ENCODE measurements around the gene TMEM183A. TPM values are rescaled to one million over a fixed set of nuclear protein-coding genes. Genes with fewer than 3 reads are reported as not detected.

Gene TMEM183A
- total RNA-seq, 1 experiment from 2014 or later = 59.1 TPM

- POLR2A ChIA-PET = interaction anchor here (0.7 kb wide), 1 partner anchor 599 kb away, joined by 5 read pairs; no protein-coding TSS in a partner anchor
- in situ Hi-C loops (cut with HindIII; ENCODE audit: low pct_unique_long_range_greater_than_20kb, low sequenced_read_pairs) = no loop called here
Observed at GRCh38 chr1:203026666-203027663, 19.8 kb downstream of the TMEM183A start.

More at GRCh38 chr1:203026666-203027663, 19.8 kb downstream of the TMEM183A start:
- H3K9me3 ChIP-seq (ENCODE audit: control insufficient read depth, insufficient read depth, low read depth, low read length) = no peaks in the 10 kb centered on the region
- no peak for TF ChIP-seq TCF7L2 (IDR thresholded peaks at IDR 0.05; ENCODE audit: low read depth, low read length)
- no peak for TF ChIP-seq CTCF (IDR thresholded peaks at IDR 0.05)
- no peak for TF ChIP-seq REST (IDR thresholded peaks at IDR 0.05; ENCODE audit: insufficient read depth in 1 of 2, low read depth in 2 of 2, low read length in 1 of 2)
- TF ChIP-seq POLR2AphosphoS5 (IDR thresholded peaks at IDR 0.05; ENCODE audit: low read depth, low read length) = no peak
- no peak for TF ChIP-seq SIN3A (IDR thresholded peaks at IDR 0.05; ENCODE audit: borderline replicate concordance, insufficient read depth, low read depth, low read length)
- no TSS peak for BruUV-seq (replicated peaks)
- ATAC-seq = peak; percentile 23; the same call in 1 of the 2 replicates
- H3K27ac ChIP-seq (ENCODE audit: low read length) = peak overlapping the region; percentile 57; the same call in 1 of the 2 replicates
- no peaks in the 10 kb centered on the region; the same call in 1 of the 2 replicates for H3K27me3 ChIP-seq (ENCODE audit: control insufficient read depth, insufficient read depth, low read length)
- peak overlapping the region; percentile 53 to 66 for H3K4me3 ChIP-seq (ENCODE audit: low read depth in 2 of 2, low read length in 2 of 2)
- peaks cover 5% of the 10 kb centered on the region for H3K4me1 ChIP-seq (ENCODE audit: control insufficient read depth, insufficient read depth, low read length)
- intact Hi-C loops (cut with micrococcal nuclease; ENCODE audit: unreplicated experiment) = no loop called here
- DNase-seq (ENCODE audit: low read depth, low spot score) = no peak
- CTCF ChIA-PET = interaction anchor here (1.3 kb wide), 1 partner anchor 12 kb away, joined by 16 read pairs; no protein-coding TSS in a partner anchor
- peaks cover 7% of the 10 kb centered on the region for H3K36me3 ChIP-seq (ENCODE audit: control insufficient read depth, insufficient read depth, low read length)

Data from Panc1 (cell line).